Measurements from ENCODE around the gene COMT. TPM values are rescaled to one million over a fixed set of nuclear protein-coding genes. Genes with fewer than 3 reads are reported as not detected.

Gene COMT
- total and polyA plus RNA-seq, 8 donors, result 25.1 to 174 (median 103) TPM

GRCh38 chr22:19992921-19993355, 51.4 kb downstream of the COMT start:
- H3K9me3 ChIP-seq, result no peaks in the 10 kb centered on the region
- intact Hi-C loops (cut with DNase I; ENCODE audit: low total_unique reads), result no loop called here
- peaks cover 0 to 37% (median 3%) of the 10 kb centered on the region in 4 donors for H3K4me1 ChIP-seq
- H3K27ac ChIP-seq, result peak overlapping the region in 1 of 5 donors; percentile 1
- no peaks in the 10 kb centered on the region for H3K36me3 ChIP-seq
- no peak for DNase-seq
- TF ChIP-seq POLR2A (IDR thresholded peaks at IDR 0.05), result no peak
- TF ChIP-seq CTCF (IDR thresholded peaks at IDR 0.05), result no peak
- TF ChIP-seq EP300 (IDR thresholded peaks at IDR 0.05), result no peak
- TF ChIP-seq POLR2AphosphoS5 (IDR thresholded peaks at IDR 0.05), result no peak
- 82 to 94% (median 90%) methylated on average over 4 to 6 of the region's 6 CpGs for WGBS, 5 donors
- H3K4me3 ChIP-seq, result no peak overlapping the region
- H3K27me3 ChIP-seq, result no peaks in the 10 kb centered on the region

DNA sequence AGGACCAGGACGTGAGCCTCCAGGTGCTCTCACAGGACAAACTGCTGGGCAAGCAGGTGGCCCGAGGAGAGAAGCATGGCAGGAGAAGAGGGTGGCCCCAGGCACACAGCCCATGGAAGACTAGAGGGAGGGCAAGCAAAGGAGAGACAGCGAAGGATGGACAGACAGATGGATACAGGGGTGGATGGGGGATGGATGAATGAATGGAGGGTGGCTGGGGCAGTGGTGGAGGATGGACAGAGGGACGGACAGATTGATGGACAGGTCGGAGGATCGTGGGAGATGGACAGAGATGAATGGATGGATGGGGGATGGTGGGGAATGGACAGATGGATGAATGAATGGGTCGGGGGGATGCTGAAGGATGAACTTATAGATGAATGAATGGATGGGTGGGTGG, 52.4 kb downstream of the COMT start:
- WGBS, 5 donors, result 88 to 94% (median 90%) methylated on average over 7 of the region's 7 CpGs

GRCh38 chr22:19994851-19995610, 53.5 kb downstream of the COMT start:
- H3K27ac ChIP-seq, result peak overlapping the region in 4 of 5 donors; percentile 26 to 65 (median 40)
- no peak overlapping the region for H3K4me3 ChIP-seq
- no peak for TF ChIP-seq POLR2A (IDR thresholded peaks at IDR 0.05)
- no peak for TF ChIP-seq EP300 (IDR thresholded peaks at IDR 0.05)
- no peak for TF ChIP-seq POLR2AphosphoS5 (IDR thresholded peaks at IDR 0.05)
- TF ChIP-seq CTCF (IDR thresholded peaks at IDR 0.05), result no peak
- DNase-seq, result no peak
- H3K4me1 ChIP-seq, result peaks cover 0 to 57% (median 16%) of the 10 kb centered on the region in 4 donors
- 78 to 91% (median 83%) methylated on average over 12 of the region's 12 CpGs for WGBS, 5 donors
- no peaks in the 10 kb centered on the region for H3K9me3 ChIP-seq
- intact Hi-C loops (cut with DNase I; ENCODE audit: low total_unique reads), result no loop called here
- H3K36me3 ChIP-seq, result no peaks in the 10 kb centered on the region
- H3K27me3 ChIP-seq, result no peaks in the 10 kb centered on the region

More for the DNA sequence above, 52.4 kb downstream of the COMT start:
- peaks cover 0 to 47% (median 8%) of the 10 kb centered on the region in 4 donors for H3K4me1 ChIP-seq
- no peak for TF ChIP-seq POLR2AphosphoS5 (IDR thresholded peaks at IDR 0.05)
- TF ChIP-seq CTCF (IDR thresholded peaks at IDR 0.05), result no peak
- TF ChIP-seq POLR2A (IDR thresholded peaks at IDR 0.05), result no peak
- no peak for TF ChIP-seq EP300 (IDR thresholded peaks at IDR 0.05)
- DNase-seq, result no peak
- intact Hi-C loops (cut with DNase I; ENCODE audit: low total_unique reads), result no loop called here
- H3K4me3 ChIP-seq, result no peak overlapping the region
- no peaks in the 10 kb centered on the region for H3K36me3 ChIP-seq
- no peaks in the 10 kb centered on the region for H3K27me3 ChIP-seq
- H3K9me3 ChIP-seq, result no peaks in the 10 kb centered on the region
- no peak overlapping the region for H3K27ac ChIP-seq

DNA sequence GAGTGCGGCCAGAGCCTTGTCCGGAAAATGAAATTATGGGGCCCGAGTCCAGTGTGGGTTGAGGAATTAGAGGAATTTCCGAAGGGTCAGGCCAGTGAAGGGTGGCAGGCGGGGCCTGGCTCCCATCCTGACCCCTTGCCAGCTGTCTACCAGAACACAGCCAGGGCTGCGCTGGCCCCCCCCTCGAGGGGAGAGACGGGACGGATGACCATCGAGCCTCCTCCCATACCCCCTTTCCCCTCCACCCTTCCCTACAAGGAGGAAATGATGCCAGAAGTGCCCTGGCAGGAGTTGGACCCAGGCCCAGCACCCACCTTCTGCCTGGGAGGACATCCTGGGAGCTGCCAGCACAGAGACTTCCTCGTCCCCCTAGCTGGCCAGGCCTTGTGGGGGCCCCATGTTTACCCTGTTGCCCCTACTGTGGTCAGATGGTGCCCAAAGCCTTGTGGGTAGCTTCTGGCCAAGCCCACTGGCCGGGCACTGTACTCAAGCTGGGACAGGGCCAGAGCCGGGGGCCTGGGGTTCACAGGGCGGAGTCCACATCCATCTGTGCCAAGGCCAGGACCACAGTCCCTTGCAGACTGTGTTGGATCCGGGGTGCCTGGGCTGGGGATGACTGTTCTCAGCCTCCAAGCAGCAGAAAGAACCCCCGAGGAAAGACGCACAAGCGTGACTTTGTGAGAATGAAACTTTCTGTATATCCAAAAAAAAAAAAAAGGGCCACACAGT, 54.2 kb downstream of the COMT start:
- Histone ChIP-seq H3K27ac (peak overlapping the region in 4 of 5 donors; percentile 26 to 65 (median 54)), H3K4me1 (peaks cover 0 to 55% (median 16%) of the 10 kb centered on the region in 4 donors)
- TF ChIP-seq POLR2A (IDR thresholded peaks at IDR 0.05), result no peak
- no peak for TF ChIP-seq EP300 (IDR thresholded peaks at IDR 0.05)
- no peak for TF ChIP-seq CTCF (IDR thresholded peaks at IDR 0.05)
- no peak for TF ChIP-seq POLR2AphosphoS5 (IDR thresholded peaks at IDR 0.05)

More for the DNA sequence above, 54.2 kb downstream of the COMT start:
- no peak overlapping the region for H3K4me3 ChIP-seq
- intact Hi-C loops (cut with DNase I; ENCODE audit: low total_unique reads), result no loop called here
- no peaks in the 10 kb centered on the region for H3K36me3 ChIP-seq
- H3K27me3 ChIP-seq, result no peaks in the 10 kb centered on the region
- H3K9me3 ChIP-seq, result no peaks in the 10 kb centered on the region
- 72 to 75% (median 74%) methylated on average over 16 to 18 of the region's 18 CpGs for WGBS, 5 donors
- peak in 1 of 2 donors; percentile 56 for DNase-seq
